Hematopoietic multipotent progenitor cell treated with erythropoietin and hydrocortisone succinate and interleukin-3 and kit ligand, for 4 days (in vitro differentiated cells): ENCODE data around the gene RBM28.
A peak's percentile ranks its signal among the peaks of the same experiment; 100 is the strongest.

Experiments used
- DNase-seq: peaks from one replicate; pipeline ENCODE4 v3.0.0-alpha.2; 2015

The RBM28 gene

GRCh38 chr7:128344431-128344774, 695 bp upstream of the RBM28 start:
- no peak for DNase-seq

DNA sequence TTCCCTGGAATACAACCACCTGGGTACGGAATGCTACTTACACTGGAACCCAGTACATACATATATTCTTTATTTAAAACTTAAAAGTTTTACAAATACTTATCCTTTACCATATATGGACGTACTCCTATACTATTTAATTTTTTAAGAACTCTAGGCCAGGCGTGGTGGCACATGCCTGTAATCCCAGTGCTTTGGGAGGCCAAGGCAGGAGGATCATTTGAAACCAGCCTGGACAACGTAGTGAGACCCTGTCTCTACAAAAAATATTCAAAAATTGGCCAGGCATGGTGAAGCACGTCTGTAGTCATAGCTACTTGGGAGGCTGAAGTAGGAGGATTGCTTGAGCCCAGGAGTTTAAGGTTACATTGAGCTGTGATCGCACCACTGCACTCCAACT, 2.0 kb downstream of the RBM28 start:
- DNase-seq: no peak

DNA sequence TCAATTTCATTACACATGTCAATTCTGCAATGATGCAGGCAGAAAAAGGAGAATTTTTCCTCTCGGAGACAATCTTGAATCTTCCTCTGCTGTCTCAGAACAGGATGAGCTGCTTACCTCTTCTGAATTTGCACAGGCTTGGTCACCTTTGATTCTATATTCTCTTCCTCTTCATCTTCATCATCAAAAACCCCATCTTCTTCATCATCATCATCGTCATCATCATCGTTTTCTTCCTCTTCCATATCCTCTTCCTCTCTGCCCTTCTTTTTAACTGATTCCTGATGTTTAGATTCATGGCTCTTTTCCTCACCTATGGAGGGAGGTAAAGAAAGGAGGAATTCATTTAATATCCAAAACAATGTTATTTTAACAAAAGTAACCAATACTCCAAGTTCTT, 8.0 kb downstream of the RBM28 start:
- DNase-seq: no peak

DNA sequence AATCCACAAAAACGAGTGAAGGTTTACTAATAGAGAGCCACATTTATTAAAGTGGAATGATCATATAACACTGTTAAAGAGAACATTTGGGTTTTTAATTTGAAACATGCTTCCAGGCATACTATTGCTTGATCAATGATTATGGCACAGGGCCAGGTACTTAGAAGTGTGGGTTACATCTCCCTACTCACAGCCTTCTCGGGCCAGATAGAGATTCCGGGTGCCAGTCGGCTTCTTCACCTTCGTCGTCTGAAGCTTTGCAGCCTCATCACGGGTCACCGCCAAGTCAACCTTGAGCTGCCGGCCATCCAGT, 19.4 kb downstream of the RBM28 start:
- DNase-seq: no peak

DNA sequence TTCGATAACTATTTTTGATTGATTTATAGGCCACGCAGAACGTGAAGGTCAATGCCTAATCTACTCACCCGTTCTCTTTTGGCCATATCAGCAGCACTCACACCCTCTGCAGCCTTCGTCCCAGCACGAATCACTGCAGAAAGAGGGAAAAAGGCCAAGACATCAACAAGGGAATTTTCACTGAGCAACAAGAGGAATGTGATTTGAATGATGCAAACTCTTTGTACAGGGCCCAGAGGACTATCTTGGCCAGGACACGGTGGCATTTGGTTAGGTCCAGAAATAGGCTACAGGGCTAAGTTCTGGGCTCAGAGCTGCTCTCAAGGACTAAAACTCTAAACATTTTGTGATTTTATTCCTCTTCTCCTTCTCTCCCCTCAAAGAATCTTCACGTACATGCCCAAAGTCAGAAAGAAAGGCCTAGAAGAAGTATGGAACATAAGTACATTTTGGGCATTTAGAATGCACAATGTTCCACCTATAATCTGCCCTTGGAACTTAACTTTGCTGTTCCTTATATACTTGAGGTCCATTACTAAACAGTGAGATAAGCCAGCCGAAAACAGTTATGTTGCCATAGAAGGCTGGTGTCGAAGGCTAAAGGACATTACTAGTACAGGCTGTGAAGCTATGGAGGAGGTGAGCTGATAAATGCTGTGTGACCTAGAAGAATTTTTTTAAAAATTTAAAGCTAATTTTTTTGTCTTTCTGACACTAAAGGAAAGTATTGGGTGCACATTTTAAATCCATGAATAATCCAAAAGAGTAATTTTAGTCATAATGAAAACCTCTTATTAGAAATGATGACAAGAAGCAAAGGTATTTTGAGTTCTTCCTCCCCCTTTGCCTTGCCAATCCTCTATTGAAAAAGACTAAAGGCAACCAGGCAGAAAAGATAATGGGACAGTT, 20.0 kb downstream of the RBM28 start:
- DNase-seq: no peak

DNA sequence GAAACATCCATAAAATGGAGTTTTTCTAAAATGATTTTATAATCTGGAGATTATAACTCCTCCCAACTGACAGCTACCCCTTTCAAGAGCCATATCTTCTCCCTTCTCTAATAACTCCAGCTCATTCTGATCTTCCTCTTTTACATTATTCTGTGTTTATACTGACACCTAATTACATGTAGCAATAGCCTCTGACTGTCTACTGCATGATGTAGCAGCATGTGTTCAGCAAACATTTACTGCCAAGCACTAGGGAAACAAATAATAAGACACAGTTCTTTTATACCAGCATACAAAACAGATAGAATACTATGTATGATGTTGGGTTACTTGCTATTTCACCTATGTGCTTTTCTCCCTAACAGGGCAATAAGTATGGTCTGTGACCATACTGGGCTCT, 20.7 kb downstream of the RBM28 start:
- no peak for DNase-seq

- peak; percentile 88 for DNase-seq
Observed at GRCh38 chr7:128322040-128322643, 21.6 kb downstream of the RBM28 start.

- DNase-seq: peak; percentile 38
Observed at GRCh38 chr7:128321044-128321422, 22.7 kb downstream of the RBM28 start.

DNA sequence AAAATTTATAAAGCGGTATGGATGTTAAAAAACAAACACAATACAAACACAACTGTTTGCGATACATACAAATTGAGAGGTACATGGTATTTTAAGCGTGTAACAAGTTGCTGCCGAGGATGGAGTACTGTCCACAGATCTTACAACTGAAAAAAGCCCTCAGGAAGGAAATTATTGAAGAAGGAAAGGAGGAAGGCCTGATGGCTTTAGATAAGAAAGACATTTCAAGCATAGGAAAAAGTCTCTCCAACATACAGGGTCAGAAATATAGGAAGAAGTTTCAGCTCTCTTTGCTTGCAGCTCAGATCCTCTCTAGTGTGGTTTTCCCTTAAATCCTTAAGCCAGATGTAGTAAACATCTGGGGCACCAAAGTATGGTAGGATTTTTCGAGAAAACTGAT, 25.0 kb downstream of the RBM28 start:
- peak; percentile 69 for DNase-seq

DNA sequence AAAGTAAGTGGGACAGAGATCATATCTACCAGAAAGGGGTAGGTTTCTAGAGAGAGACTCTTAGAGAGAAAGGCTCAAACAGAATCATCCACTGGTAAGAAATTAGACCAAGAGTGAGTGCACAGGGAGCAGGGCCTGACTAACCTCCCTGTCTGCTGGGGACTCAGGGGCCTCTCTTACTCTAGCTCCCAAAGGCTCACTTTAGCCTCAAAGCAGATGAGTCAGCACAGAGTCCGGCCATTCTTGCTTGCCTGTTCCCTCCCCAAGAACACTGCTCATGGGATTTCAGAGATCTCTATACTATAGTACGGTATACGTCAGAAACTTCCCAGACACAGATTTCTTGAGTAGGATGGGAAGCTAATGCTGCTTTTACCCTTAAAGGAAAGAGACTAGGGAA, 32.7 kb downstream of the RBM28 start:
- no peak for DNase-seq

GRCh38 chr7:128310499-128310898, 33.2 kb downstream of the RBM28 start:
- DNase-seq: no peak

DNA sequence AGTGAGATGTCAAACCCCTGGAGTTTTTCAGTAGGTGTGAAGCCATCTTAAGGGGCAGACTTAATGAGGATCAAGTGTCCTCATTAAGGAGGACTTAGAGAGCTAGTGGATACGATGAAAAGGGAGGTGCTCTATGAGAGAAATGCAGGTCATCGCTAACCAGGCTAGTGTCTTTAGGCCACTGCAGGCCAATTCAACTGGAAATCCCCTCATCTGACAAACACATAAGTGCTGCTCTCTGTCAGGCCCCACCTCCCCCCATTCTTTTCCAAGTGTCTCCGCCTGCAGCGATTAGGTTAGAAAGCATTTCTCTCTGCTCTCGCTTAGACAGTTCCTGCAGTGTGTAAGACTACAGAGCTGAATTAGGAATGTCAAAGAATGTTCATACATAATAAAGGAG, 33.7 kb downstream of the RBM28 start:
- DNase-seq: no peak

DNA sequence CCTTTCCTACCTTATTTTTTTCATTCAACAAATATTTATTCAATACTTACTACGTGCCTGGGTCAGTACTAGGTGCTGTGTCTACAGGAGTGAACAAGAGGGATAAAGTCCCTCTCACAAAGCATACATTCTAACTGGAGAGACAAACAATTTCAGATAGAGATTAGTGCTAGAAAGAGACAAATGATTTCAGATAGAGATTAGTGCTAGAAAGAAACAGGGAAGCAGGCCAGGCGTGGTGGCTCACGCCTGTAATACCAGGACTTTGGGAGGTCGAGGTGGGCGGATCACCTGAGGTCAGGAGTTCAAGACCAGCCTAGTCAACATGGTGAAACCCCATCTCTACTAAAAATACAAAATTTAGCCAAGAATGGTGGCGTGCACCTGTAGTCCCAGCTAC, 34.6 kb downstream of the RBM28 start:
- no peak for DNase-seq

DNA sequence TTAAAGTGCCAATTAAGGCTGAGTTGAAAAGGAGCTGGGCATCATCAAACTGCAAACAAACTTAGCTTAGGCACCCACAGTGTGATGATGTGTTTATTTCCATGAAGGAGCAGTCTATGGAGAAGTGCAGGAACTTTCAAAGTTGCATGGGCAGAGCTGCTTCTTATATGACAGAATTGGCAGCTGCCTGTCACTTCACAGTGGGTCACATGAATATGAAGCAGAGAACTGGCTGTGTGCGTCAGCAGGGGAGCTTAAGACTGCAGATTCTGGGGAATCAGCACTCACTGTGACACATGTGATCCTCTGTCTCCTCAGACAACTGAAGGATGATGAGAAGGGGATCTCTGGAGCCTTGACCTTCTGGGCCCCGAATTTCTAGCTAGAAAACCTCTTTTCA, 36.6 kb downstream of the RBM28 start:
- no peak for DNase-seq

DNA sequence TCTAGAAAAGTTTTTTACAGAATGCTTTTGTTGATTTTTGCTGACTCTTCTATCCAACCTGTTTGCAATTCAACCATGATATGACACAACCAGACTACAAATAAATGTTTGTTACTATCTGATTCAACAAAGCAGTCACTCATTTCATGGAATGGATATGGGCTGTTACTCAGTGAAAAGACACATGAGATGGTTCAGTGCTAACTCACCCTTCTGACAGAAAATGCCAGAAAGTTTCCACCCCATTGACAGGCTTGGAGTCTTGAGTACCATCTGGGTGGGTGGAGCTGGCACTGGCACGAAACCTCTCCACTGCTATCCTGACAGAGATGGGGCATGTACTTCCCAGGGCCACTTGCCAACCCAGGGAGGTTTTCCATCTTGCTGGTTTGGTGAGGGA, 39.5 kb downstream of the RBM28 start:
- no peak for DNase-seq

- peak; percentile 21 for DNase-seq
Observed at GRCh38 chr7:128303643-128304042, 40.1 kb downstream of the RBM28 start.

DNA sequence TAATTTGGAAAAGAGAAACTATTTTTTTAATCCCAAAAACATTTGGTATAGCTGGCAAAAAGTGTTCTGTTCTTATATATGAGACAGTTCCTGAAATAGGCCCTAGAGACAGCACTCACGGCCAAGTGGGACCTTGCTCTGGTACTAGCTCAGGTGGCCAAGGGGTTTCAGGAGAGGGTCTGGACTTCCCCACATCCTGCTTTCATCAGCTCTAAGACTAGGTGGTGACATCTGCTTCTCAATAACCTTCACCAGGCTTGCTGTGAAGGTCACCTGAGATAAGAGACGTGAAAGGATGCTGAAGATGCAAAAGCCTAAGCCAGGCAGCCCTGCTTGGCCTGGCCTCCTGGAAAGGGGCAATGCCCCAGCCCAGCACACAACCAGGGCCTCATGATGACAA, 40.6 kb downstream of the RBM28 start:
- no peak for DNase-seq

DNA sequence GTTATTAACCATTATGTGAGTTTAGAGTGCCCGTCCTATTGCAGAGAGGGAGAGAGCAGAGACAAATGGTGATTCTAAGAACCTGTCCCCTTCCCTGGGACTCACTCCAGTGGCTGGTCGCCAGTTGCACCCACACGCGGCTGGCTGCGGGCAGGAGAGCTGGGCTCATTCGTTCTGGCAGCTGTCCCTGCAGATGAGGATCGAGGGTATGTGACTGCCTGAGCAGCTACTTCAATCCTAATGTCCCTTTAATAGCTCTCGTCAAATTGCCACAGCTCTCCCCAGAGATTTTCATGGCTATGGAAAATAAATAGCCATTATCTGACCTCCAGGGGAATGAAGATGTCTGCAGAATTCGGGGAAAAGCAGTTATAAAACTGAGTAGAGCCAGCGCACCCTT, 41.6 kb downstream of the RBM28 start:
- DNase-seq: no peak

DNA sequence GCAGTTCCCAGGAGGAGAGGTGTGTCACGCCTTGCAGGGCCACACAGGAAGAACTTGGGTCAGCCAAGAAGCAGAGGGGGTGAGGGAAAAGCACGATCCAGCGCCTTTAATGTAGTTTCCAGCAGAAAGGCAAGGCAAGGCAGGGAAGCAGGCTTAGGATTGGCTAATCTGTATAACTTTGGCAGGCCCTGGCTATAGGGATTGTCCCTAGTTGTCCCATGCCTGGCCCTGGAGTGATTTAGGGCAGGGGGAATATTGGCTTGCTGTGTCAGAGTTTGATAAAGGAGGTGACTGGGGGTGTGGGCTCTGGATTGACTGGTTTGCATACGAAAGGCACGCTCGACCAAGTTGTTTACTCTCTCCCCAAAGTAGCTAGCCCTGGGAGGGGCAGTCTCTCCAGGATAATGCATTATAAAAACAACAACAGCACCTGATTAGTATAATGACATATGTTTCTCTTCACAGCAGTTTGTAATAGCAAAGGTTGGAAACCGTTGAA, 44.5 kb downstream of the RBM28 start:
- no peak for DNase-seq

GRCh38 chr7:128298004-128298403, 45.7 kb downstream of the RBM28 start:
- peak; percentile 25 for DNase-seq

GRCh38 chr7:128287556-128287955, 56.2 kb downstream of the RBM28 start:
- DNase-seq: no peak

DNA sequence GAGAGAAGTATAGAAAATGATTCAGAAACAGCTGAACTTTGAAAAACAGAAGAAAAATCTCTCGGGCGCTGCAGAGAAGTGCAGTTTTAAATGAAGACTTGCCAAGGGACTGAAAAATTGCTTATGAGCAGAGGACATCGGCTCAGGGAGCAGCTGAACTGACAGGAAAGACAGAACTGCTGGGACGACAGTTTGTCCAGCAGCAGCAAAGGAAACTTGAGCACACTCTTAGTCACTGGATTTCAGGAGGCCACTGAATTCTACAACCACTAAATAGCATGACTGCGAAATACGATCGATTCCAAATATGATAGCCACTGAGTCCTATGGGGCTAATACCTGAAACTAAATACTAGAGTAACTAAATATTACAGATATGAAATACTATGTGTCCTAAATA, 59.6 kb downstream of the RBM28 start:
- no peak for DNase-seq

DNA sequence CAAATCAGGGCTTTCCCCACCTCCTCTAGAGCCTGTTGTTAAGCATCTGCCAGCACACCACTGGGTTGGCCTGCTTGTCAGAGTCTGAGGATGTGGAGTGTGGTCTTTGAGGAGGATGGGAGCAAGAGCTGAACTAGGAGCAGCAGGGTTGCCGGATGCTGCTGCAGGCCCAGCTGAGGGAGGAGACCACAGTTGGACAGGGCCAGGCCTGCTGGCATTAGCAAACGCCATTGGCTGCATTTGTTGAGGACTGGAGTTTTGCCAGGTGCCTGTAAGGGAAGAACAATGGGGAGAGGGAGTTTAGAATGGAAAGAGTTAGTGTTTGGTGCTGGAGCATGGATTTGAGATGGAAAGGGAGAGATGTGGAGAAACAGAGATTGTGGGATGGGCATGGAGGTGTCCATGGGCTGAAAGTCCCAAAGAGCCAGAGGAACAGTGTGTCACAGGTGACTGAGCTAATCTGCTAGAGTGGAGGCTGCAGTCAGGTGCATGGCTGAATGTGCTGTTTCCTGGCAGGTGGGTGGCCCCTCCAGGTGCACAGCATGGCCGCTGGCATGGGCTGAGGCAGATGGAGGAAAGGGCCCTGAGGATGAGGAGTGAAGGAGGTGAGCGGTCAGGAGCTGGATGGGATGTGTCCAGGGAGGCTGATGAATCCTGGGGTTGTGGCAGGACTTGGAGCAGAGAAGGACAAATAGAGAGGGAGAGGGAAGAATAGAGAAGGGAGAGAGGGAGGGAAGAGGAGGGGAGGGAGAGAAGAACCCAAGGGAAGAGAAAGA, 61.9 kb downstream of the RBM28 start:
- no peak for DNase-seq

GRCh38 chr7:128280451-128280850, 63.3 kb downstream of the RBM28 start:
- peak; percentile 36 for DNase-seq
